A673 (cell line): ENCODE results near the gene ADTRP. TPM values are rescaled to one million over a fixed set of nuclear protein-coding genes. Genes with fewer than 3 reads are reported as not detected.

Source experiments
- BruUV-seq: library from RNA; stranded (reverse); fragments of 400-500 nt; replicated peaks from 2 replicates; lab custom pipeline; 2021; lab: Mats Ljungman, UMichigan
- CTCF ChIA-PET: fragments of 300-600 bp; sonication (Branson Sonifier 250); formaldehyde crosslinking; loops from one replicate; lab custom pipeline; 2022; ENCODE audit warnings: antibody characterized with exemption; lab: Charles Lee
- POLR2A ChIA-PET: fragments of 300-600 bp; sonication (Branson Sonifier 250); formaldehyde crosslinking; loops from one replicate; lab custom pipeline; 2022; ENCODE audit warnings: antibody characterized with exemption; ENCODE audit not compliant: low non-redundant PET; lab: Charles Lee
- DNase-seq: peaks from one replicate; pipeline ENCODE4 v3.0.0-alpha.2; 2015; ENCODE audit warnings: low spot score
- H3K27ac ChIP-seq: fragments of 200-600 bp; sonication (generic); 2 replicates; pipeline ENCODE4 v1.5.1; 2016; ENCODE audit warnings: mixed run types, low read depth, mild to moderate bottlenecking, mixed read lengths, antibody characterized with exemption, low read length; ENCODE audit not compliant: poor library complexity, severe bottlenecking
- H3K27me3 ChIP-seq: fragments of 200-600 bp; sonication (generic); replicated peaks from 2 replicates; pipeline ENCODE4 v1.6.1; 2017; ENCODE audit warnings: mixed run types, low read depth, mild to moderate bottlenecking, mixed read lengths, antibody characterized with exemption, low read length; ENCODE audit not compliant: insufficient read depth, poor library complexity
- H3K36me3 ChIP-seq: fragments of 200-600 bp; sonication (generic); 2 replicates; pipeline ENCODE4 v1.6.1; 2016; ENCODE audit warnings: mixed run types, mild to moderate bottlenecking, mixed read lengths, antibody characterized with exemption, low read length; ENCODE audit not compliant: insufficient read depth, poor library complexity, severe bottlenecking
- H3K4me1 ChIP-seq: fragments of 200-600 bp; sonication (generic); 2 replicates; pipeline ENCODE4 v1.6.1; 2017; ENCODE audit warnings: mixed run types, mild to moderate bottlenecking, mixed read lengths, antibody characterized with exemption, low read length; ENCODE audit not compliant: insufficient read depth, poor library complexity, severe bottlenecking
- H3K4me3 ChIP-seq: fragments of 200-600 bp; sonication (generic); 2 replicates; pipeline ENCODE4 v1.5.1; 2016; ENCODE audit warnings: low read depth, mixed run types, mild to moderate bottlenecking, mixed read lengths, low read length; ENCODE audit not compliant: poor library complexity, severe bottlenecking
- H3K9me3 ChIP-seq: fragments of 200-600 bp; sonication (generic); 2 replicates; pipeline ENCODE4 v1.6.1; 2016; ENCODE audit warnings: mixed run types, low read depth, mild to moderate bottlenecking, mixed read lengths, antibody characterized with exemption, low read length; ENCODE audit not compliant: poor library complexity, severe bottlenecking
- CTCF ChIP-seq: fragments of 300-800, 200-600 bp; sonication (generic); conservative IDR thresholded peaks from 2 replicates; pipeline ENCODE4 v1.5.1; 2017; ENCODE audit warnings: low read depth, mild to moderate bottlenecking, antibody characterized with exemption, low read length, moderate library complexity, mixed read lengths
- EZH2 ChIP-seq: fragments of 200-600 bp; sonication (generic); IDR thresholded peaks from 2 replicates; pipeline ENCODE4 v1.6.1; 2017; ENCODE audit warnings: borderline replicate concordance, low read depth, mild to moderate bottlenecking, mixed read lengths, antibody characterized with exemption, low read length; ENCODE audit not compliant: poor library complexity, severe bottlenecking
- intact Hi-C: fragments of 100-400 bp; cut with micrococcal nuclease; formaldehyde crosslinking; loops from one replicate; pipeline ENCODE4 v1.10.0; 2022; ENCODE audit not compliant: unreplicated experiment
- total RNA-seq: library from RNA; stranded (reverse); gene quantifications from 2 replicates; pipeline ENCODE4 v1.2.3, GENCODE V29; 2021

ADTRP gene
- total RNA-seq, 1 experiment from 2014 or later = not detected

GRCh38 chr6:11814106-11814505 lies 35.5 kb upstream of the ADTRP start:
- peaks cover 18% of the 10 kb centered on the region for H3K4me1 ChIP-seq
- no peak overlapping the region for H3K27ac ChIP-seq
- ChIA-PET CTCF (no interaction called here), POLR2A (no interaction called here)
- no peaks in the 10 kb centered on the region for H3K36me3 ChIP-seq
- H3K27me3 ChIP-seq = peaks cover 16% of the 10 kb centered on the region
- intact Hi-C loops = no loop called here
- no peak overlapping the region for H3K4me3 ChIP-seq
- TF ChIP-seq CTCF = no peak
- no peak for DNase-seq
- H3K9me3 ChIP-seq = no peaks in the 10 kb centered on the region
- no TSS peak for BruUV-seq

- intact Hi-C loops = no loop called here
- CTCF ChIA-PET = no interaction called here
- POLR2A ChIA-PET = no interaction called here
These were observed 35.0 kb upstream of the ADTRP start for GRCh38 chr6:11813606-11814005.

GRCh38 chr6:11812951-11813350 lies 34.3 kb upstream of the ADTRP start:
- Histone ChIP-seq H3K9me3 (no peaks in the 10 kb centered on the region), H3K36me3 (no peaks in the 10 kb centered on the region), H3K27ac (no peak overlapping the region), H3K27me3 (peaks cover 16% of the 10 kb centered on the region), H3K4me1 (peaks cover 18% of the 10 kb centered on the region), H3K4me3 (no peak overlapping the region)
- TF ChIP-seq EZH2 (no peak), CTCF (no peak)
- no TSS peak for BruUV-seq
- intact Hi-C loops = no loop called here
- CTCF ChIA-PET = no interaction called here
- POLR2A ChIA-PET = no interaction called here
- DNase-seq = no peak

More at GRCh38 chr6:11813606-11814005, 35.0 kb upstream of the ADTRP start:
- H3K36me3 ChIP-seq = no peaks in the 10 kb centered on the region
- no peak overlapping the region for H3K4me3 ChIP-seq
- H3K9me3 ChIP-seq = no peaks in the 10 kb centered on the region
- H3K27ac ChIP-seq = no peak overlapping the region
- TF ChIP-seq CTCF (no peak), EZH2 (no peak)
- peaks cover 18% of the 10 kb centered on the region for H3K4me1 ChIP-seq
- DNase-seq = no peak
- no TSS peak for BruUV-seq
- H3K27me3 ChIP-seq = peaks cover 16% of the 10 kb centered on the region
